Skin of body (tissue), 2 donors: ENCODE results near the gene ZNF792. TPM values are rescaled to one million over a fixed set of nuclear protein-coding genes. Genes with fewer than 3 reads are reported as not detected.
A peak's percentile ranks its signal among the peaks of the same experiment; 100 is the strongest.
"Not testable (repeated sequence)": the region's sequence is repeated elsewhere in the genome, so short reads cannot be mapped to it uniquely, and the experiment has no call there.

Source experiments
- DNase-seq: peaks from one replicate; lab custom pipeline; 2025; lab: John Stamatoyannopoulos, UW
- total RNA-seq: library from RNA; depleted of rRNA; stranded (reverse); fragments of >200 nt; gene quantifications from one replicate; pipeline ENCODE4 v1.2.3, GENCODE V29; 2014

The ZNF792 gene
- total RNA-seq, 1 donor from 2014 or later = 5.3 TPM

DNA sequence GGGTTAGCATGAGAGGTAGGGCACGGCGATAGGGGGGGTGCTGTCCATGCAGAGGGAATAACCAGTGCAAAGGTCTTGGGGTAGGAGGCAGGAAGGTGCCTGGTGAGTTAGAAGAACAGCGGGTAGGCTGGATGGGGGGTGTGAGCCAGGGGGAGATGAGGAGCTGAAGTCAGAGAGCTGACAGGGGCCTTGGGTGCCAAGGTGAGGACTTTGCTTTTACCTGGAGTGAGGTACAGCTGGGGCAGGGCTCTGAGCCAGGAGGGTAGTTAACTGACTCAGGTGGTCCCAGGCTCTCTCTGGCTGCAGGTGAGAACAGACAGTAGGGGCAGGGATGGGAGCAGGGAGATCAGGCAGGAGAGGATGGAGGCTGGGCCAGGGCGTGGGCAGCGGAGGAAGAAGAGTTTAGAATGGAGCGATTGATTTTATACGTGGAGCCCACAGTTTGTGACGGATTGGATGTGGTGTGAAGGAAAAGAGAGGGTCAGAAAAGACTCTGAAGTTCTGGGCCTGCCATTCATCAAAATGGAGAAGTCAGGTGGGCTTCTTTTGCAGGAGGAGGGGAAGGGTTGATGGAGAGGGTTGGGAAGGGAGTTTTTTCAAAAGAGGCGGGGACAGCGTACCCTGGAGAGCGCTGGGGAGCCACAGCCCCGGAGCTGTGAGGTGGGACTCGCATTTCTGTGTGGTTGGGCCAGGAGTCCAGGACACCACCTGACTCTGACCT lies 34.9 kb upstream of the ZNF792 start:
- DNase-seq = no peak

- DNase-seq = not testable (repeated sequence)
These were observed 34.2 kb upstream of the ZNF792 start for GRCh38 chr19:34998224-34998623.

DNA sequence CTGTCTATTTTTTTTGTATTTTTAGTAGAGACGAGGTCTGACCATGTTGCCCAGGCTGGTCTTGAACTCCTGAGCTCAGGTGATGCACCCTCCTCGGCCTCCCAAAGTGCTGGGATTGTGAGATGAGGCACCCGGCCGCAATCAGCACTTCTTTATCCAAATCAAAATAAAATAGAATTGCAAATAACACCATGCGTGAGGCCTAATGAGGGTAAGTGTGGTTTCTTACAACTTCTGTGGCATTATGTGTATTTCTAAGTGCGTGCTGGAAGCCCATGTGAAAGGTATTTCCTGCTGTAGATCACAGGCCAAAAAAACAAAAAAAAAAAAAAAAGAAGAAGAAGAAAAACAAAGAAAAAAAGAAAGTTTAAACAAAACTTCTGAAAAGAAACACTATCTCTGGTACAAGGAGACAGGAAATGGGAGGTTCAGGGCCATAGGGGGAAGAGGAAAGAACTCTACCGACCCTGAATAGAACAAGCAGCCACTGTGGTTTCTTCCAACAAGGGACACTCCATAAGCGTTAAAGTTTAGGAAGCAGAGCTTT lies 33.1 kb upstream of the ZNF792 start:
- DNase-seq = no peak

- no peak for DNase-seq
These were observed 31.5 kb upstream of the ZNF792 start for GRCh38 chr19:34995551-34995950.

- DNase-seq = no peak
These were observed 30.9 kb upstream of the ZNF792 start for GRCh38 chr19:34994643-34995541.

DNA sequence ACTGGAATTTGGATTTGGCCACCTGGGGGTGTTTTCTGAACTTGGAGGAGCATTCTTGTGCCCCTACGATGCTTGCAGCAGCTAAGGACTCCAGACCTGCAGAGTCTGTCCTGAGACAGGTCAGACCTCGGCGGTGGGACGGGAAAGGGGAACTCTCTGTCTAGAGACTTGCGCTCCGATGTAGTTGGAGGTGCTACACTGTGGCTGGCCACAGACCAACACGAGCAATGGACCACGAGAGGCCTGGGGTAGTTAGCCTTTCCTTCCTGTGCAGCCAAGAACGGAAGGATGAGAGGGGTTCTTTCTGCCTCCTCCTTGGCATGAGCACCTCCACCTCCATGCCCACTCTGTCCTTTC lies 30.2 kb upstream of the ZNF792 start:
- no peak for DNase-seq

GRCh38 chr19:34992582-34992981 lies 28.6 kb upstream of the ZNF792 start:
- not testable (repeated sequence) for DNase-seq

GRCh38 chr19:34991542-34992333 lies 27.7 kb upstream of the ZNF792 start:
- DNase-seq = no peak

DNA sequence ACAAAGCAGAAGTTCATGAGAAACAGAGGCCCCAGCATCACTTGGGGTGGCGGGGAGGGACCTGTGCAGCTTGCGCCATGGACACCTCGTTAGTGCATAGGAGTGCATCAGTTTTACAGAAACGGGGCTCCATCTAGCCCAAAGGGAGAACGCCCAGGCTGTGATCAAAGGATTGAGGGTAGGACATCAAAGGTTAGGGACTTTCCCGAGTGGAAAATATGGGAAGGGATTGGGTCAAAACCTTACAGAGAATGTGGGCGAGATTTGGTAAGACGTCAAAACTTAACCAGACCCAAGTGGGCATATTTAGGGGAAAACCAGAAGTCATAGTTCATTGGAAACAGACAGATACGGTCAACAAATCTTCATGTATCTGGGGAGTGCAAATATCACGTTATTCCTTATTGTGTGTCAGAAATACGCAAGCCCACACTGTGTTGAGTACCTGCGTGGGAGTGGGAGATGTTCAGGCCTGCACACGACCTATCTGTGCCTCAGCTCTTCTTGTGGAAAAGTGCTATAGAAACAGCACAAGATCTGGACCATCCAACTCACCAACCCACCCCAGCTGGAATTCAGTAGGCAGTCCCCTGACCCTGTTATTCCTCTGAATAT lies 26.7 kb upstream of the ZNF792 start:
- no peak for DNase-seq

GRCh38 chr19:34989298-34989697 lies 25.3 kb upstream of the ZNF792 start:
- no peak for DNase-seq

DNA sequence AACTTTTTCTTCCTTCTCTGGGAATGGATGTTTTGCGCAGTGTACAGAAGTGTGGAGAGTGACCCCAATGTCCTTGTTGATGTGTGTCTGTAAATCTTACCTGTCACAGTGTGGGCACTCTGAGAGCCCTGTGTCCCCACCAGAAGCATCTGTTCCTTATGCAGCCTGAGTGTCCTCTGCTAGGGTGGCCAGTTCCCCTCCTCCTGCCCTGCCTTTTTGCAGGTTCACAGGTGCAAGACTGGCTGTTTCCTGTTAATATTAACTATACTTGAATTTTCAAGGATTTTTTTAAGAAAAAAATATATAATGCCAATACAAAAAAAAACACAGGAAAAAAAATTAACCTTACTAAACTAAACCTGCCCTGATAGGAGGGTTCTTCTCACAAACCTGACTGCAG lies 24.1 kb upstream of the ZNF792 start:
- DNase-seq = no peak

GRCh38 chr19:34985249-34986022 lies 21.4 kb upstream of the ZNF792 start:
- DNase-seq = peak; percentile 40

DNA sequence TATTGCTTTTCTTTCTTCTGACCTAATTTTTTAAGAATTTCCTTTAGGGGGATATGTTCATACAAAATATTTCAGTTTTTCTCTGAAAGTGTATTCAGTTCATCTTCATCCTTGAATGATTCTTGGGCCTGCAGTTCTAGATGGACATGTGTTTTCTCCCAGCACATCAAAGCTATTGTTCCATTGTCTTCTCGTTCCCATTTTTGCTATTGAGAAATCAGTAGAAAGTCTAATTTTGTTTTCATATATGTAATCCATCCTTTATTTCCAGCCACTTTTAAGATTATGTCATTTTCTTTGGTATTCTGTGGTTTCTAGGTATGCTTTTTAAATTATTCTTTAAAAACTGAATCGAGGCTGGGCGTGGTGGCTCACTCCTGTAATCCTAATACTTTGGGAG lies 20.3 kb upstream of the ZNF792 start:
- no peak for DNase-seq

- DNase-seq = no peak
These were observed 19.8 kb upstream of the ZNF792 start for GRCh38 chr19:34983786-34984185.

DNA sequence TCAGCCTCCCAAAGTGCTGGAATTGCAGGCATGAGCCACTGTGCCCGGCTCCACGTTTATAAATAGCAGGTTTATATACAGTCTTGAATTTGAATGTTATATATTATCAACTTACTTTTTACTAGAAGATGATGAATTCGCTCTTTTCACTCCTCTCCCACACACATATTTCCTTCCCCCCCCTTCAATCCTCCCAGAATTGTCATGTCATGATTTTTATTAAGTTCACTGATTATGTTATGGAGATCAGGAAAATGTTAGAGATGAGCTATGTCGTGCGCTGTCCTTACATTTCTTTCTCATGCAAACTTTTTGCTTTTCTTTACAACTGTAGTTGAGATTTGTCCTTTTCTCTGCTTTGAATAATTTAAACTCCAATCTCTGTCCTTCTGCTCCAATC lies 18.2 kb upstream of the ZNF792 start:
- DNase-seq = no peak

DNA sequence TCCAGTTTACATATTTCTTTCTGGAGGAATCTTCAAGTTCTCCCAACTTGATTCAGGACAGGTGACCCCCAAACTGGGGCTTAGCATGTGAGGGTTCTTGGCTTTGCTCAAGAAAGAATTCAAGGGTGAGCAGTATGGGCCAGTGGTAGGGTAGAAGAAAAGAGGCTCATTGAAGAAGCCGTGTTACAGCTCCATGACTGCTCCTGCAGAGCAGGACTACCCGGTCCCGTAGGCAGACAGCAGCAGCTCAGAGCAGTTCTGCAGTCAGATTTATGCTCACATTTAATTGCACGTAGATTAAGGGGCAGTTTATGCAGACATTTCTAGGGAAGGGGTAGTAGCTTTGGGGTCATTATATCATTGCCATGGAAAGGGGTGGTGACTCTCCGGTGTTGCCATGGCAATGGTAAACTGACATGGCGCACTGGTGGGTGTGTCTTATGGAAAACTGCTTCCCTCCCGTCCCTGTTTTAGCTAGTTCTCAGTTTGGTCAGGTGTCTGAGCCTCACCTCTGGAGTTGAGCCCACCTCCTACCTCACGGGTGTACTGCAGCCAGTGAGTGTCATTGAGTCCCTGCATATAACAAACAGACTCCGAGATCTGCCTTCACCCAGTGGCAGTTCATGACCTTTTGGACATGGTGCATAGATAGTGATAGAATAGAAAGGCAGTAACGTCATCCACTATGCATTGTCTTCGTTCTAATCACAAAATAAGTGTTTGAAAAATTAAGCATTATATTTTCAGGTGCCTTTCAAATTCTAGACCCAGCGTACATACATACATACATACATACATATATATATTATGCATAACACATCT lies 16.0 kb upstream of the ZNF792 start:
- DNase-seq = no peak

DNA sequence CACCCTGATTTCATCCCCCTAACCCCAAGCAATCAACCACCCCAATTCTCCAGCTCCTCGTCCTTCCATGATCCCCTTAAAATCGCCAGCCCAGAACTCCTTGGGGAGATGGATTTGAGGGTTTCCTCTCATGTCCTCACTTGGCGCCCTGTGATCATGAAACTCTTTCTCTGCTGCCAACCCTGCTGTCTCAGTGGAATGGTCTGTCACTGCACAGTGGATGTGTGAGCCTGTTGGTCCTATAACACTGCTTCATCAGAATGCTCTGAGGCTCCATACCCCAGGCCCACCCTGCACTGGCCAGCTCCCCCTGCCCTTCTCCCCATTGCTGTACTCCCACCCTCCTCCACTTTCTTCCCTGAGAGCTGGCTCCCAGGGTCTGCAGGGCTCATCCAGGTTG lies 12.6 kb upstream of the ZNF792 start:
- no peak for DNase-seq

GRCh38 chr19:34975056-34975455 lies 11.0 kb upstream of the ZNF792 start:
- no peak for DNase-seq

DNA sequence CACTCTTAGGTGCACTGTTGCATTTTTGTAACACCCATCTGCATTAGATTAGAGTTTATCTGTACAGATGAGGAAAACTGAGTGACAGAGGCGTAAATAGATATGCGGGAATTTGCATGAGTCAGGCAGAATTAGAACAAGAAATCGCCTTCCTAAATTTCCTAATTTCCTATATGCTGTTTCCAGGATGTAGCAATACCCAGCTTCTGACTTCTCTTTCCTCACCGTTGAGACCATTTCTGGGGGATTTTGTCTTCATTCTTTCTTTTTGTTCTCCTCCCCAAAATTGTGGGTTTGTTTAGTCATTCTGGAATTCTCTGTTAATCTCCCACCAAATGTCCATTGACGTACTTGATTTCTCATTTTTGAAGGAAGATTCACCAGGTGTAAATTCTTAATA lies 10.6 kb upstream of the ZNF792 start:
- no peak for DNase-seq
